Neural progenitor cell (in vitro differentiated cells): Measurements from ENCODE around the gene LPCAT3. TPM values are rescaled to one million over a fixed set of nuclear protein-coding genes. Genes with fewer than 3 reads are reported as not detected.

Source experiments
- DNase-seq: peaks from one replicate; pipeline ENCODE4 v3.0.0-alpha.2; 2016; ENCODE audit warnings: low spot score
- H2AFZ ChIP-seq: fragments of 200-600 bp; sonication (generic); replicated peaks from 2 replicates; pipeline ENCODE4 v1.6.1; 2016; ENCODE audit warnings: antibody characterized with exemption
- H3F3A ChIP-seq: fragments of 200-600 bp; sonication (generic); 2 replicates; pipeline ENCODE4 v1.6.1; 2016; ENCODE audit warnings: antibody characterized with exemption, low read depth
- H3K27ac ChIP-seq: fragments of 200-600 bp; sonication (generic); 2 replicates; pipeline ENCODE4 v1.5.1; 2016; ENCODE audit warnings: mild to moderate bottlenecking
- H3K27me3 ChIP-seq: fragments of 200-600 bp; sonication (generic); 2 replicates; pipeline ENCODE4 v1.6.1; 2016; ENCODE audit warnings: mild to moderate bottlenecking, moderate library complexity
- H3K36me3 ChIP-seq: fragments of 200-600 bp; sonication (generic); 2 replicates; pipeline ENCODE4 v1.5.1; 2016
- H3K4me1 ChIP-seq: fragments of 200-600 bp; sonication (generic); 2 replicates; pipeline ENCODE4 v1.6.1; 2016; ENCODE audit warnings: mixed run types
- H3K4me2 ChIP-seq: fragments of 200-600 bp; sonication (generic); 2 replicates; pipeline ENCODE4 v1.6.1; 2016
- H3K4me3 ChIP-seq: fragments of 200-600 bp; sonication (generic); 2 replicates; pipeline ENCODE4 v1.5.1; 2016
- H3K79me2 ChIP-seq: fragments of 200-600 bp; sonication (generic); 2 replicates; pipeline ENCODE4 v1.6.1; 2016; ENCODE audit warnings: low read depth
- H3K9ac ChIP-seq: fragments of 200-600 bp; sonication (generic); 2 replicates; pipeline ENCODE4 v1.6.1; 2016
- H3K9me3 ChIP-seq: fragments of 200-600 bp; sonication (generic); 2 replicates; pipeline ENCODE4 v1.5.1; 2016; ENCODE audit warnings: low read depth
- H4K20me1 ChIP-seq: fragments of 200-600 bp; sonication (generic); 2 replicates; pipeline ENCODE4 v1.6.1; 2016; ENCODE audit warnings: low read depth
- H3K27ac Mint-ChIP-seq: 3 replicates; pipeline ENCODE4 v1.8.0; 2021; ENCODE audit warnings: mixed read lengths
- H3K27me3 Mint-ChIP-seq: 2 replicates; pipeline ENCODE4 v1.8.0; 2022; ENCODE audit warnings: low read depth, mild to moderate bottlenecking, inconsistent platforms, moderate library complexity, mixed read lengths; ENCODE audit not compliant: insufficient read depth
- H3K36me3 Mint-ChIP-seq: 3 replicates; pipeline ENCODE4 v1.8.0; 2021; ENCODE audit warnings: mixed read lengths
- H3K4me1 Mint-ChIP-seq: 3 replicates; pipeline ENCODE4 v1.8.0; 2021; ENCODE audit warnings: mixed read lengths
- H3K4me3 Mint-ChIP-seq: 3 replicates; pipeline ENCODE4 v1.8.0; 2021; ENCODE audit warnings: mild to moderate bottlenecking, moderate library complexity, mixed read lengths
- H3K9me3 Mint-ChIP-seq: 3 replicates; pipeline ENCODE4 v1.8.0; 2020; ENCODE audit warnings: mixed read lengths
- EZH2 ChIP-seq: fragments of 200-600 bp; sonication (generic); IDR thresholded peaks from 2 replicates; pipeline ENCODE4 v1.6.1; 2017; ENCODE audit warnings: antibody characterized with exemption, mild to moderate bottlenecking, moderate library complexity
- EZH2phosphoT487 ChIP-seq: fragments of 200-600 bp; sonication (generic); IDR thresholded peaks from 2 replicates; pipeline ENCODE4 v1.6.1; 2017; ENCODE audit warnings: antibody characterized with exemption
- total RNA-seq: library from RNA; depleted of rRNA; stranded (reverse); fragments of >200 nt; gene quantifications from 2 replicates; pipeline ENCODE4 v1.2.3, GENCODE V29; 2015; ENCODE audit warnings: low replicate concordance
- TF ChIP-seq, protein P1 (sequence below): fragments of 200-600 bp; sonication (generic); IDR thresholded peaks from 2 replicates; pipeline ENCODE4 v1.5.1; 2017; ENCODE audit warnings: antibody characterized with exemption, mild to moderate bottlenecking

Gene LPCAT3
- total RNA-seq, 1 donor from 2014 or later, result 18.1 TPM

DNA sequence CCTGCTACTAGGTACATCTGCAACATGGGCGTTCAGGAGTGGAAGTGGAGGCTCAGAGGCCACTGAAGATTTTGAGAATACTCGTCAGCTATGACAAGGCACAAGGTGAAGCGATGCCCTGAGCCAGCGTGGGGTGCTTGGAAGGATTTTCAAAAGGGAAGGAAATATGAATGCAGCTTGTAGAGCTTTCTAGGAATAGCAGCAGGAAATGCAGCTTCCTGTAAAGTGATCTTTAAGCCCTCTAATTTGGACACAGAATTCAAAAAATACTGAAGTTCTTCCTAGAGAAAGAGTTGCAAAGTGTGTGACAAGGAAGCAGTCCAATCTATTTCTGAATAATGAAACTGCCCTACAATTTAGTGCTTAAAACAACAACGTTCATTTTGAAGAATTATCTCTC, 29.0 kb upstream of the LPCAT3 start:
- H3K4me3 Mint-ChIP-seq, result no peak overlapping the region
- no peak overlapping the region for H3K27ac Mint-ChIP-seq
- Histone ChIP-seq H4K20me1 (no peaks in the 10 kb centered on the region), H3K79me2 (no peaks in the 10 kb centered on the region), H3K4me3 (no peak overlapping the region), H3K27me3 (no peaks in the 10 kb centered on the region), H3F3A (no peaks in the 10 kb centered on the region), H3K27ac (no peak overlapping the region), H2AFZ (no peak overlapping the region), H3K4me1 (no peaks in the 10 kb centered on the region), H3K9me3 (no peaks in the 10 kb centered on the region), H3K36me3 (no peaks in the 10 kb centered on the region), H3K9ac (no peak overlapping the region), H3K4me2 (no peak overlapping the region)
- H3K27me3 Mint-ChIP-seq, result peaks cover 5% of the 10 kb centered on the region
- no peaks in the 10 kb centered on the region for H3K36me3 Mint-ChIP-seq
- no peaks in the 10 kb centered on the region for H3K4me1 Mint-ChIP-seq
- peaks cover 8% of the 10 kb centered on the region for H3K9me3 Mint-ChIP-seq
- TF ChIP-seq EZH2phosphoT487 (no peak), EZH2 (no peak)
- TF ChIP-seq, protein P1, sequence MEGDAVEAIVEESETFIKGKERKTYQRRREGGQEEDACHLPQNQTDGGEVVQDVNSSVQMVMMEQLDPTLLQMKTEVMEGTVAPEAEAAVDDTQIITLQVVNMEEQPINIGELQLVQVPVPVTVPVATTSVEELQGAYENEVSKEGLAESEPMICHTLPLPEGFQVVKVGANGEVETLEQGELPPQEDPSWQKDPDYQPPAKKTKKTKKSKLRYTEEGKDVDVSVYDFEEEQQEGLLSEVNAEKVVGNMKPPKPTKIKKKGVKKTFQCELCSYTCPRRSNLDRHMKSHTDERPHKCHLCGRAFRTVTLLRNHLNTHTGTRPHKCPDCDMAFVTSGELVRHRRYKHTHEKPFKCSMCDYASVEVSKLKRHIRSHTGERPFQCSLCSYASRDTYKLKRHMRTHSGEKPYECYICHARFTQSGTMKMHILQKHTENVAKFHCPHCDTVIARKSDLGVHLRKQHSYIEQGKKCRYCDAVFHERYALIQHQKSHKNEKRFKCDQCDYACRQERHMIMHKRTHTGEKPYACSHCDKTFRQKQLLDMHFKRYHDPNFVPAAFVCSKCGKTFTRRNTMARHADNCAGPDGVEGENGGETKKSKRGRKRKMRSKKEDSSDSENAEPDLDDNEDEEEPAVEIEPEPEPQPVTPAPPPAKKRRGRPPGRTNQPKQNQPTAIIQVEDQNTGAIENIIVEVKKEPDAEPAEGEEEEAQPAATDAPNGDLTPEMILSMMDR, result no peak
- no peak for DNase-seq

DNA sequence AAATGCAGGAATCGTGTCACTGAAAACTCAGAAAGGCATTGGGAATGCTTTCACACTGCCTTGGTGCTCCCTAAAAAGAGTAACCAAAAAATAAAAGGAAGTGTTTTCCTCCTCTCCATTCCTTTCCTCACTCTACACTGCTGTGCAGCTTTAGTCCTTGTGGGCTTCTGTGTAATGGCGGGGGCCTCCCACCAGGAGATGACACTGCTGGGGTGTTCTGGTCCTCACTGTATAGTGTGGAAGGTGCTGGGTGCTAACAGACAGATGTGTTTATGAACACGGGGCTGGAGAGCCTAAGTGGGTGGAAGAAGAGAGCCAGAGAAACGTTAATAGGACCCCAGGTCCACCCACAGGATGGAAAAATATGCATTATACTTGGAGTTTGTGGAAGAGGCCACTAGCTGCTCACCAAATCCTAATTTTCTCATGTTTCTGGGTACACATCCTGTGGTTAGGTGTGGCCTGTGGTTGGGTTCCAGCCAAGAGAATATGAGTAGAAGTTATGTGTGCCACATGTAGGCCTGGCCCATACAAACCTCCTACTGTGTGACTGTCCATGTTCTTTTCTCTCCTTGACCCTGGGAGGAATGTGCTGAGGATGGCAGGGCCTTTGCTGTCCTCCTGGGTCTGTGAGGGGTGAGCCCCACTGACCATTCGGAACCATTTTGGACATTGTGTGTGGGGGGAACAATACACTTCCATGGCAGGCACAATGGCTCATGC, 28.3 kb upstream of the LPCAT3 start:
- Mint-ChIP-seq H3K4me1 (no peaks in the 10 kb centered on the region), H3K27me3 (peaks cover 4% of the 10 kb centered on the region), H3K36me3 (no peaks in the 10 kb centered on the region), H3K9me3 (peaks cover 8% of the 10 kb centered on the region), H3K4me3 (no peak overlapping the region), H3K27ac (no peak overlapping the region)
- Histone ChIP-seq H3K9ac (no peak overlapping the region), H3K27me3 (no peaks in the 10 kb centered on the region), H2AFZ (no peak overlapping the region), H4K20me1 (no peaks in the 10 kb centered on the region), H3K27ac (no peak overlapping the region), H3K4me3 (no peak overlapping the region), H3K79me2 (no peaks in the 10 kb centered on the region), H3K36me3 (no peaks in the 10 kb centered on the region), H3K4me2 (no peak overlapping the region), H3F3A (no peaks in the 10 kb centered on the region), H3K9me3 (no peaks in the 10 kb centered on the region), H3K4me1 (no peaks in the 10 kb centered on the region)
- TF ChIP-seq EZH2, result no peak
- TF ChIP-seq, protein P1, result no peak
- no peak for TF ChIP-seq EZH2phosphoT487
- DNase-seq, result no peak

DNA sequence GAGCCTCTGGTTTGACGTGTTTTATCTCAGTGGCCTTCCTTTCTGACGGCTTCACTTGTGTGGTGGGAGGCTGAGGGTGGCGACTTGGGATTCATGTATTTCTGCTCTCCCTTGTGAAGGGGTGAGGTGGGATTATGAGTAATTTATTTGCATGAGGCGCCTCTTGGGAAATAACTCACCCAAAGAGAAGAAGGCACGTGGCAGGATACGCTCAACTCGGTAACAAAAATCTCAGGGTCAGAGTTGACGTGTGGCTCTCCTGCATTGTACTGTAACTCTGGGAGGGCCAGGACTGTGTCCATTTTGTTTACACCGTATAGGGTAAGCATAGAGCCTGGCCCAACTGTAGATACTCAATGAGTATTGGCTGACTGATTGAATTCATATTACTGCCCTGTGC, 27.6 kb upstream of the LPCAT3 start:
- H3K27me3 Mint-ChIP-seq, result peaks cover 4% of the 10 kb centered on the region
- DNase-seq, result no peak
- H3K27ac Mint-ChIP-seq, result no peak overlapping the region
- Histone ChIP-seq H3K9ac (no peak overlapping the region), H3K4me1 (no peaks in the 10 kb centered on the region), H2AFZ (no peak overlapping the region), H3K4me3 (no peak overlapping the region), H3K79me2 (no peaks in the 10 kb centered on the region), H3K27ac (no peak overlapping the region), H4K20me1 (no peaks in the 10 kb centered on the region), H3F3A (no peaks in the 10 kb centered on the region), H3K4me2 (no peak overlapping the region), H3K36me3 (no peaks in the 10 kb centered on the region), H3K9me3 (no peaks in the 10 kb centered on the region), H3K27me3 (no peaks in the 10 kb centered on the region)
- no peak overlapping the region for H3K4me3 Mint-ChIP-seq
- peaks cover 2% of the 10 kb centered on the region for H3K4me1 Mint-ChIP-seq
- H3K36me3 Mint-ChIP-seq, result no peaks in the 10 kb centered on the region
- TF ChIP-seq EZH2phosphoT487 (no peak), EZH2 (no peak)
- TF ChIP-seq, protein P1, result no peak
- peaks cover 8% of the 10 kb centered on the region for H3K9me3 Mint-ChIP-seq
